Stimulated activated CD4-positive, alpha-beta T cell treated with anti-CD3 and anti-CD28 coated beads, TNF-alpha, amount 100 ng/mL, for 1 hour (primary cell): ENCODE data around the gene CRBN.

ENCODE experiments used
- DNase-seq, 3 donors: peaks; one replicate each; pipeline ENCODE4 v3.0.0-alpha.2; 2020; ENCODE audit warnings: low read depth in 3 of 3, low spot score in 1 of 3

The CRBN gene

GRCh38 chr3:3110749-3111361, 68.6 kb downstream of the CRBN start:
- no peak for DNase-seq

- no peak for DNase-seq
These were observed 69.2 kb downstream of the CRBN start, which contains the start of gene IL5RA for GRCh38 chr3:3110299-3110630. Gene IL5RA, minus strand, starts transcription at chr3:3110374. Its CDS starts 5,390 bp downstream, at chr3:3104984.

- DNase-seq = no peak
These were observed 69.8 kb downstream of the CRBN start for GRCh38 chr3:3109407-3110298.

DNA sequence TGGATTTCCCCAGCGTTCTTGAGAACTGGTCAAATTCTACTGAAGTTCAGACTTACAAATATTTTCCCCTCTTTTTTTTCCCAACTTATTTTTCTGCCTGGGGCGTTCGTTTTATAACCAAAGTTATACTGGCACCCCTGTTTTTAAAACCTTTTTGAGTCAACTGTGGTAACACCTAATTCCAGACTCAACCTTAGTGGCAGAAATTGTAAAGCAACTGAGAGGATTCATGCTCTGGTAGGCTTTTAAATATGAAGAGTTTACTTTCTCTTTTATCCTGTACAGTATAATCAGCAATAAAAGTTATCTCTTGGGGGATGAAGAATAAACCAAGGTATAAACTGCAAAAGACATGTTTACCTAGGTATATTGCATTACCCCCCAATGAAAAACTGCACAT, 71.6 kb downstream of the CRBN start:
- no peak for DNase-seq

DNA sequence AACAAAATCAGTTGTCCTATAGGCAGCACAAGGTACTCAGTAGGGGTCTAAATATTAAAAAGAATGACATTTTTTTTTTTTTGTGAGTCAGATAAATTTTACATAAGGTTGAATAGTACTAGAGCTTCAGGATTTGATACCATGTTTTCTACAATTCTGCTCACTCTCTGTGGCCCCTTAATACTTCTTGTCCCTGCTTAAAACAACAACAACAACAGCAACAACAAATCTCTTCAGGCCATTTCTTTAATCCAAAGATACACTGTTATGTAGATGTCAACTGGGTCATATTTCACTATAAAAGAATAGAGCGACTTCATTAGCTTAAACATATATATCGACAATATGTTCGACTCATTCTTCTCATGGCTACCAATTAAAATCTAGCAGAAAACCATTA, 72.3 kb downstream of the CRBN start:
- DNase-seq = no peak

DNA sequence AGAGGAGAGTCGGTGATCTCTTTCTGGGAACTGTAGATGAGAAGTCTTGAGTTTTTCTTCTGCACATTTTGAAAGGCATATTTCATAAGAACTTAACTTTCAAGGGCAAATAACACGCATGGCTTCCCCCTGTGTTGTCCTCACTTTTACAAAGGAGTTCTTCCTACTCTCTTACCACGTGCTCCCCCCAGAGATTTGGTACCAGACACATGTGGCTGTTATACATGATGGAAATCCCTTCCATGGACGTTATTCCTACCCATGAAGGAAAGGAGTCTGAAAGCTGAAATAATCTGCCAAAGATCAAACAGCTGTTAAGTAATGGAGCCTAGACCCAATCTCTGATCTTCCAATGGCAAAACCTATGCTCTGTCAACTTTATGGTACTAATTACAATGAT, 73.7 kb downstream of the CRBN start:
- no peak for DNase-seq

DNA sequence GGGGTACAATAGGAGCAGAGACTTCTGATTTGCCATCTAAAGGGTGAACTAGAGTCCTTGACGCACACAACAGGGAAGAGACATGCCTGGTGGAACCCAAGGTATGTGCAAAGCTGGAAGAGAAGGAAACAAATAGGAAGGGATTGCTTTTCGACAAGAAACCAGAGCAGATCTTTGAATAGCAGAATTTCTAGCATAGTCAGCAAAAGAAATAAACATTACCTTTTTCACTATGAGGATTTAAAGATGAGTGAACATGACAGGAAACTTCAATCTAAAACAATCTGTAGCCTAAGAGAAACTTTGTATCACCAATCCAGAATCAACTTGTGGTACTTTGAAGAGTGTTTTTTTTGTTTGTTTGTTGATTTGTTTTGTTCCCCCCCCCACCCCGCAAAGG, 74.2 kb downstream of the CRBN start:
- DNase-seq = no peak

DNA sequence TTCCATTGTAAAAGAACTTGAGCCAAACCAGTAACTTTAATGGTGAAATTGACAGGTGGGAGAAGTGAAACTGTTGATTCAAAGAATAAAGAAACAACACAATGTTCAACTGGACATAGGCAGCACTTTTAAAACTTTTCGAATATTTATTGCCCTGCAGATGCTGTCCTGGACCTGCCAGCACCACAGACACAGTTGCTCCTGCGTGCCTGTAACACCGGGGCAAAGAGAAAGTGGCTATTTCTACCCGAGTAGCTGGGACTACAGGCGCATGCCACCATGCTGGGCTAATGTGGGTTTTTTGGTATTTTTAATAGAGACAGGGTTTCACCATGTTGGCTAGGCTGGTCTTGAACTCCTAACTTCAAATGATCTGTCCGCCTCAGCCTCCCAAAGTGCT, 76.7 kb downstream of the CRBN start:
- DNase-seq = no peak

DNA sequence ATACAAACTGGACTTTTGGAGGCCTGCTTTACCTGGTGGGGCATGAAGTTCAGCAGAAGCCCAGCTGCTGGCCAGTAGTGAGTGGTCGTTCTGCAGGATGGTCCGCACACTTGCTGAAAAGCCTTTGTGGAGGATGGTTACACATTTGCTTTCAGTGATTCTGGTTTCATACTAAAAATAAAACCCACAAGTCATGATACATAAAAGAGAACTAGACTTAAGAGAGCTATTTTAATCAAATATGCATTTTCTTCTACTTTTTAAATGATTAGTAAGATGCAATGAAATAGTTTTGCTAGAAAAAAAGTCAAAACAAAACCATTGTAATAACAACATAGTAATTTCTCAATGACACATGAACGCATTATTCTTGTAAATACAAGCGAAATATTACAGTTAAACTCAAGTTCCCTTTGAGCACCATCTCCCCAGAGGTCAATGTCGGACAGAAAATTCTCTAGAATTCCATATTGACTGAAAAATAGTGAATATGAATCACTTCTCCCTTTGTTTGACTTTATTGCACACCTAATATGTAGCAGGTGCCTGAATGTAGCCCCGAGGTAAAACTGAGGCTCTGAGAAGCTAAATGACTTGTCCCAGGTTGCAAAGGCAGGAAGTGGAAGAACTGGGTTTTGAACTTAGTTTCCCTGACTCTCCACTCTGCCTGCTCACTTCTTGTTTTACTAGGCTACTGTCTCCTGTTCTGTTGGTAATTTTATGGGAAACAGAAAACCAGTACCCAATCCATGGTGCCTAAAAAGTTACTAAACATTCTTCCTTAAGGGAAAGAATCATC, 77.6 kb downstream of the CRBN start:
- no peak for DNase-seq
